H1 (cell line): ENCODE measurements around the gene JTB. TPM values are rescaled to one million over a fixed set of nuclear protein-coding genes. Genes with fewer than 3 reads are reported as not detected.

Source experiments
- CTCF ChIA-PET: fragments of 300-600 bp; sonication (Branson Sonifier 250); formaldehyde crosslinking; loops from one replicate; lab custom pipeline; 2021; ENCODE audit not compliant: partially characterized antibody; lab: Charles Lee
- POLR2A ChIA-PET: fragments of 300-600 bp; sonication (Branson Sonifier 250); formaldehyde crosslinking; loops from one replicate; lab custom pipeline; 2021; ENCODE audit warnings: inconsistent platforms; ENCODE audit not compliant: partially characterized antibody; lab: Charles Lee
- DNase-seq, 2 experiments: peaks; one replicate each; pipeline versions ENCODE4 v3.0.0 to v3.0.0-alpha.2; 2010 to 2022; ENCODE audit warnings: low spot score in 2 of 2, low read depth in 1 of 2, mixed read lengths in 1 of 2
- FAIRE-seq: peaks from 2 replicates; lab custom pipeline; 2011; peaks lifted over from hg19 to GRCh38; lab: Jason Lieb, UNC
- H2AFZ ChIP-seq: 2 replicates; pipeline ENCODE4 v1.8.1; 2012; ENCODE audit warnings: low read length, inconsistent platforms
- H2AK5ac ChIP-seq: 2 replicates; pipeline ENCODE4 v1.6.1; 2013; ENCODE audit warnings: low read depth, low read length
- H2BK120ac ChIP-seq: replicated peaks from 2 replicates; pipeline ENCODE3; 2013; ENCODE audit warnings: low read depth, low read length, inconsistent platforms
- H2BK12ac ChIP-seq: 2 replicates; pipeline ENCODE4 v1.6.1; 2013; ENCODE audit warnings: low read depth, low read length
- H2BK15ac ChIP-seq: 2 replicates; pipeline ENCODE4 v1.6.1; 2013; ENCODE audit warnings: low read length
- H2BK20ac ChIP-seq: 2 replicates; pipeline ENCODE4 v1.6.1; 2013; ENCODE audit warnings: low read length
- H2BK5ac ChIP-seq: 2 replicates; pipeline ENCODE4 v1.6.1; 2013; ENCODE audit warnings: low read depth, low read length
- H3K14ac ChIP-seq: 2 replicates; pipeline ENCODE4 v1.6.1; 2013; ENCODE audit warnings: inconsistent platforms; ENCODE audit not compliant: insufficient read length
- H3K18ac ChIP-seq: 2 replicates; pipeline ENCODE4 v1.6.1; 2013; ENCODE audit warnings: low read length; ENCODE audit errors: extremely low read depth
- H3K23ac ChIP-seq: 2 replicates; pipeline ENCODE4 v1.6.1; 2013; ENCODE audit warnings: inconsistent platforms; ENCODE audit not compliant: insufficient read length
- H3K23me2 ChIP-seq: 2 replicates; pipeline ENCODE4 v1.6.1; 2013; ENCODE audit warnings: low read depth, low read length
- H3K27ac ChIP-seq: 2 replicates; pipeline ENCODE4 v1.6.1; 2011; ENCODE audit warnings: low read depth, low read length, inconsistent platforms
- H3K27me3 ChIP-seq, 4 experiments: replicated peaks in 1 of 4; 1 replicate in 1 of 4; 2 replicates in 3 of 4; pipeline versions ENCODE4 v1.6.1 to v1.8.1; 2011 to 2013; ENCODE audit warnings: low read length in 3 of 4, mild to moderate bottlenecking in 3 of 4, inconsistent platforms in 2 of 4, mixed read lengths in 2 of 4, moderate library complexity in 1 of 4; ENCODE audit not compliant: control insufficient read depth in 3 of 4, insufficient read depth in 3 of 4; ENCODE audit errors: extremely low read depth in 1 of 4
- H3K36me3 ChIP-seq, 4 experiments: 2 replicates each; pipeline versions ENCODE4 v1.6.1 to v1.8.1; 2011 to 2013; ENCODE audit warnings: mild to moderate bottlenecking in 4 of 4, low read length in 3 of 4, moderate library complexity in 2 of 4, control low read depth in 1 of 4, inconsistent platforms in 1 of 4; ENCODE audit not compliant: insufficient read depth in 4 of 4, control insufficient read depth in 2 of 4
- H3K4ac ChIP-seq: replicated peaks from 2 replicates; pipeline ENCODE3; 2013; ENCODE audit warnings: low read length, low read depth, mixed read lengths, inconsistent platforms; ENCODE audit not compliant: insufficient read length
- H3K4me1 ChIP-seq, 4 experiments: replicated peaks in 1 of 4; 1 replicate in 1 of 4; 2 replicates in 3 of 4; pipeline versions ENCODE4 v1.6.1 to v1.8.1; 2011 to 2013; ENCODE audit warnings: low read length in 3 of 4, inconsistent platforms in 2 of 4, mixed read lengths in 1 of 4; ENCODE audit not compliant: insufficient read depth in 4 of 4, control insufficient read depth in 3 of 4
- H3K4me2 ChIP-seq, 2 experiments: 2 replicates each; pipeline versions ENCODE4 v1.6.1 to v1.8.1; 2011 to 2013; ENCODE audit warnings: low read depth in 2 of 2, low read length in 2 of 2, control low read depth in 1 of 2, inconsistent platforms in 1 of 2, mild to moderate bottlenecking in 1 of 2; ENCODE audit not compliant: insufficient read depth in 1 of 2
- H3K4me3 ChIP-seq, 4 experiments: fragments of 200-600, 300-600 bp in 1 of 4; sonication (generic), shearing (Covaris generic), sonication (Bioruptor Twin) in 1 of 4; 2 replicates each; pipeline versions ENCODE4 v1.5.1 to v1.8.1; 2011 to 2016; ENCODE audit warnings: low read length in 4 of 4, low read depth in 3 of 4, control low read depth in 2 of 4, inconsistent platforms in 2 of 4, mild to moderate bottlenecking in 2 of 4, mixed read lengths in 1 of 4, moderate library complexity in 1 of 4; ENCODE audit not compliant: insufficient read depth in 2 of 4; ENCODE audit errors: extremely low read depth in 1 of 4
- H3K56ac ChIP-seq: replicated peaks from 2 replicates; pipeline ENCODE3; 2013; ENCODE audit warnings: low read depth, mild to moderate bottlenecking, mixed read lengths, low read length, inconsistent platforms; ENCODE audit not compliant: insufficient read length
- H3K79me1 ChIP-seq: 2 replicates; pipeline ENCODE4 v1.6.1; 2013; ENCODE audit warnings: low read depth, low read length, control low read depth
- H3K79me2 ChIP-seq, 2 experiments: 2 replicates each; pipeline versions ENCODE4 v1.6.1 to v1.8.1; 2012 to 2013; ENCODE audit warnings: low read length in 2 of 2, mild to moderate bottlenecking in 2 of 2, inconsistent platforms in 1 of 2; ENCODE audit not compliant: insufficient read depth in 2 of 2, control insufficient read depth in 1 of 2
- H3K9ac ChIP-seq, 4 experiments: replicated peaks in 1 of 4; 1 replicate in 1 of 4; 2 replicates in 3 of 4; pipeline versions ENCODE4 v1.6.1 to v1.8.1; 2011 to 2013; ENCODE audit warnings: low read depth in 3 of 4, low read length in 3 of 4, control low read depth in 2 of 4, mild to moderate bottlenecking in 2 of 4, moderate library complexity in 2 of 4, inconsistent platforms in 1 of 4; ENCODE audit errors: extremely low read depth in 1 of 4
- H3K9me3 ChIP-seq, 2 experiments: 2 replicates each; pipeline versions ENCODE4 v1.6.1 to v1.8.1; 2012 to 2013; ENCODE audit warnings: mild to moderate bottlenecking in 2 of 2, moderate library complexity in 2 of 2, control low read depth in 1 of 2, inconsistent platforms in 1 of 2, low read depth in 1 of 2, low read length in 1 of 2, mixed read lengths in 1 of 2; ENCODE audit not compliant: insufficient read depth in 2 of 2
- H4K20me1 ChIP-seq, 2 experiments: replicated peaks in 1 of 2; 2 replicates each; pipeline versions ENCODE3 to v1.8.1; 2011 to 2013; ENCODE audit warnings: inconsistent platforms in 2 of 2, low read length in 2 of 2, mild to moderate bottlenecking in 1 of 2; ENCODE audit not compliant: insufficient read depth in 2 of 2, control insufficient read depth in 1 of 2
- H4K5ac ChIP-seq: 2 replicates; pipeline ENCODE4 v1.6.1; 2013; ENCODE audit warnings: low read length, low read depth, mixed read lengths, inconsistent platforms; ENCODE audit not compliant: insufficient read length
- H4K8ac ChIP-seq: 2 replicates; pipeline ENCODE4 v1.8.0; 2013; ENCODE audit warnings: mild to moderate bottlenecking, moderate library complexity, low read length, inconsistent platforms; ENCODE audit not compliant: insufficient read depth; ENCODE audit errors: extremely low read depth
- H4K91ac ChIP-seq: replicated peaks from 2 replicates; pipeline ENCODE3; 2013; ENCODE audit warnings: low read length, mixed read lengths, inconsistent platforms; ENCODE audit not compliant: insufficient read length
- POLR2AphosphoS5 ChIP-seq: IDR thresholded peaks from 2 replicates; pipeline ENCODE4 v1.6.1; 2011; ENCODE audit warnings: low read depth, low read length
- SIX5 ChIP-seq: IDR thresholded peaks from 2 replicates; pipeline ENCODE4 v1.6.1; 2011; ENCODE audit warnings: mild to moderate bottlenecking, low read depth, low read length
- TCF12 ChIP-seq: IDR thresholded peaks from 2 replicates; pipeline ENCODE4 v1.6.1; 2011; ENCODE audit warnings: low read depth, mild to moderate bottlenecking, low read length
- WGBS, 2 experiments: shearing (Covaris generic) in 1 of 2; methylation state at CpG; one replicate each; pipeline versions ENCODE4 v1.1.6 to v1.1.7; 2013 to 2015; ENCODE audit warnings: low lambda C conversion rate in 2 of 2, mixed read lengths in 2 of 2, inconsistent platforms in 1 of 2, low coverage in 1 of 2, missing lambda C conversion rate in 1 of 2; ENCODE audit not compliant: insufficient replicate concordance in 2 of 2, insufficient coverage in 1 of 2, insufficient read length in 1 of 2; ENCODE audit errors: extremely low coverage in 1 of 2, missing lambda C conversion rate in 1 of 2; 5-methylcytosine and 5-hydroxymethylcytosine counted together
- polyA plus RNA-seq, 7 experiments: library from polyadenylated mRNA; depleted of rRNA in 3 of 7; stranded (reverse) in 5 of 7; unstranded in 2 of 7; fragments of >200 nt in 5 of 7; fragments of 200-250 nt in 2 of 7; gene quantifications; 1 replicate in 5 of 7; 2 replicates in 1 of 7; 4 replicates in 1 of 7; pipeline versions ENCODE4 v1.2.1 to v1.2.3, GENCODE V29; 2011 to 2013; ENCODE audit warnings: missing spikeins in 2 of 7, mixed read lengths in 2 of 7
- total RNA-seq: library from RNA; stranded (reverse); fragmentation: NEBNext Ultra II Directional; extraction: Animal tissue kit (Norgen Biotek cat#: 25700); gene quantifications from 2 replicates; pipeline ENCODE4 v1.2.1, GENCODE V29; 2021

JTB gene
- total and polyA plus RNA-seq, 2 of the 8 experiments (the other 6 are each of a cell fraction or from before 2014, with no cell fraction given) = 91.1 to 122 TPM

GRCh38 chr1:153959454-153959853 lies 18.0 kb downstream of the JTB start:
- H3K18ac ChIP-seq = no peak overlapping the region
- H3K9me3 ChIP-seq = no peaks in the 10 kb centered on the region
- no peak overlapping the region for H3K56ac ChIP-seq
- peaks cover 24% of the 10 kb centered on the region for H3K79me1 ChIP-seq
- 82% methylated on average over 3 of the region's 3 CpGs; no CpG with 5 or more reads in 1 of the 2 experiments for WGBS, 2 experiments
- POLR2A ChIA-PET = interaction anchor here (1.0 to 15.7 kb wide), 6 partner anchors 13 to 325 kb away, joined by 6 to 454 read pairs (median 42); partner anchors contain the start of genes CHTOP, CREB3L4, DENND4B and JTB
- H3K27ac ChIP-seq = 0 out of 2 replicates have a peak overlapping the region, but pooled peaks have one; percentile 3
- H2BK12ac ChIP-seq = no peak overlapping the region
- H2AK5ac ChIP-seq = no peak overlapping the region
- H2BK5ac ChIP-seq = 0 out of 2 replicates have a peak overlapping the region, but pooled peaks have one; percentile 29
- H3K4ac ChIP-seq = no peak overlapping the region
- H3K23ac ChIP-seq = no peak overlapping the region
- no peaks in the 10 kb centered on the region for H3K27me3 ChIP-seq
- H4K91ac ChIP-seq = no peak overlapping the region
- 0 out of 2 replicates have a peak, but pooled peaks have one; percentile 12 for TF ChIP-seq SIX5
- TF ChIP-seq TCF12 = no peak
- peak; percentile 56 for TF ChIP-seq POLR2AphosphoS5
- DNase-seq (no peak), FAIRE-seq (no peak)
- H3K14ac ChIP-seq = no peak overlapping the region
- peaks cover 28% of the 10 kb centered on the region for H3K23me2 ChIP-seq
- peak overlapping the region in 1 of 2 experiments; percentile 89; a peak in 1 of 4 replicates for H3K4me2 ChIP-seq
- H4K5ac ChIP-seq = no peak overlapping the region
- no peak overlapping the region for H3K4me3 ChIP-seq
- no peak overlapping the region for H3K9ac ChIP-seq
- H3K79me2 ChIP-seq = peaks cover 36 to 61% of the 10 kb centered on the region in 2 experiments
- H3K4me1 ChIP-seq = peaks cover 6 to 20% (median 12%) of the 10 kb centered on the region in 4 experiments
- no peak overlapping the region for H2AFZ ChIP-seq
- H2BK120ac ChIP-seq = no peak overlapping the region
- no peak overlapping the region for H4K8ac ChIP-seq
- peaks cover 11 to 26% (median 19%) of the 10 kb centered on the region in 4 experiments for H3K36me3 ChIP-seq
- no peak overlapping the region for H2BK15ac ChIP-seq
- no peak overlapping the region for H2BK20ac ChIP-seq
- peaks cover 9 to 10% of the 10 kb centered on the region in 2 experiments for H4K20me1 ChIP-seq
- CTCF ChIA-PET = interaction anchor here (0.5 to 1.5 kb wide), 3 partner anchors 15 to 185 kb away, joined by 3 read pairs; no protein-coding TSS in a partner anchor
